Peyer's patch (tissue), 4 donors: ENCODE data around the gene FIBP. TPM values are rescaled to one million over a fixed set of nuclear protein-coding genes. Genes with fewer than 3 reads are reported as not detected.

ENCODE experiments used
- DNase-seq, 3 donors: peaks; one replicate each; pipeline ENCODE4 v3.0.0-alpha.2; 2017 to 2019
- H3K27ac ChIP-seq, 4 donors: fragments of 200-600 bp; sonication (generic); one replicate each; pipeline ENCODE4 v1.5.1; 2016 to 2019
- H3K27me3 ChIP-seq, 2 donors: fragments of 200-600 bp; sonication (generic); one replicate each; pipeline ENCODE4 v1.5.1; 2019
- H3K36me3 ChIP-seq, 3 donors: fragments of 200-600 bp; sonication (generic); one replicate each; pipeline ENCODE4 v1.5.1; 2016 to 2019
- H3K4me1 ChIP-seq, 4 donors: fragments of 200-600 bp; sonication (generic); one replicate each; pipeline ENCODE4 v1.5.1; 2016 to 2019
- H3K4me3 ChIP-seq, 4 donors: fragments of 200-600 bp; sonication (generic); 1 replicate in 3 of 4; 2 replicates in 1 of 4; pipeline ENCODE4 v1.5.1; 2016 to 2019; ENCODE audit warnings: mild to moderate bottlenecking in 1 of 4
- H3K9me3 ChIP-seq, 4 donors: fragments of 200-600 bp; sonication (generic); one replicate each; pipeline ENCODE4 v1.5.1; 2016 to 2019; ENCODE audit warnings: mild to moderate bottlenecking in 1 of 4
- POLR2A ChIP-seq, 2 donors: fragments of 450-650 bp; IDR thresholded peaks; one replicate each; pipeline ENCODE4 v1.5.1; 2017; ENCODE audit warnings: antibody characterized with exemption in 2 of 2, mild to moderate bottlenecking in 2 of 2, moderate library complexity in 2 of 2
- total RNA-seq, 4 donors: library from RNA; depleted of rRNA; stranded (reverse); fragments of >200 nt; gene quantifications; one replicate each; pipeline ENCODE4 v1.1.0, GENCODE V29; 2016
- TF ChIP-seq, protein P1 (sequence below), 6 experiments: fragments of 450-650 bp in 4 of 6; fragments of 200-600 bp in 2 of 6; sonication (generic) in 1 of 6; IDR thresholded peaks; one replicate each; pipeline ENCODE4 v1.5.1; 2017 to 2019; ENCODE audit warnings: antibody characterized with exemption in 6 of 6, mild to moderate bottlenecking in 3 of 6, moderate library complexity in 1 of 6

FIBP gene
- total RNA-seq, 4 donors from 2014 or later: 100 to 173 (median 122) TPM

- TF ChIP-seq POLR2A (IDR thresholded peaks at IDR 0.05): no peak
- TF ChIP-seq, protein P1, sequence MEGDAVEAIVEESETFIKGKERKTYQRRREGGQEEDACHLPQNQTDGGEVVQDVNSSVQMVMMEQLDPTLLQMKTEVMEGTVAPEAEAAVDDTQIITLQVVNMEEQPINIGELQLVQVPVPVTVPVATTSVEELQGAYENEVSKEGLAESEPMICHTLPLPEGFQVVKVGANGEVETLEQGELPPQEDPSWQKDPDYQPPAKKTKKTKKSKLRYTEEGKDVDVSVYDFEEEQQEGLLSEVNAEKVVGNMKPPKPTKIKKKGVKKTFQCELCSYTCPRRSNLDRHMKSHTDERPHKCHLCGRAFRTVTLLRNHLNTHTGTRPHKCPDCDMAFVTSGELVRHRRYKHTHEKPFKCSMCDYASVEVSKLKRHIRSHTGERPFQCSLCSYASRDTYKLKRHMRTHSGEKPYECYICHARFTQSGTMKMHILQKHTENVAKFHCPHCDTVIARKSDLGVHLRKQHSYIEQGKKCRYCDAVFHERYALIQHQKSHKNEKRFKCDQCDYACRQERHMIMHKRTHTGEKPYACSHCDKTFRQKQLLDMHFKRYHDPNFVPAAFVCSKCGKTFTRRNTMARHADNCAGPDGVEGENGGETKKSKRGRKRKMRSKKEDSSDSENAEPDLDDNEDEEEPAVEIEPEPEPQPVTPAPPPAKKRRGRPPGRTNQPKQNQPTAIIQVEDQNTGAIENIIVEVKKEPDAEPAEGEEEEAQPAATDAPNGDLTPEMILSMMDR (IDR thresholded peaks at IDR 0.05): no peak
- peaks cover 0 to 20% (median 0%) of the 10 kb centered on the region in 3 donors for H3K36me3 ChIP-seq
- H3K27ac ChIP-seq: no peak overlapping the region
- H3K27me3 ChIP-seq: no peaks in the 10 kb centered on the region
- H3K9me3 ChIP-seq: no peaks in the 10 kb centered on the region
- H3K4me1 ChIP-seq: peaks cover 0 to 22% (median 9%) of the 10 kb centered on the region in 4 donors
- peak in 1 of 3 donors; percentile 47 for DNase-seq
- no peak overlapping the region for H3K4me3 ChIP-seq
These were observed 18.0 kb downstream of the FIBP start for GRCh38 chr11:65870307-65870658.

GRCh38 chr11:65869643-65870306, 18.5 kb downstream of the FIBP start:
- no peak overlapping the region for H3K27ac ChIP-seq
- DNase-seq: peak in 1 of 3 donors; percentile 46
- no peaks in the 10 kb centered on the region for H3K27me3 ChIP-seq

DNA sequence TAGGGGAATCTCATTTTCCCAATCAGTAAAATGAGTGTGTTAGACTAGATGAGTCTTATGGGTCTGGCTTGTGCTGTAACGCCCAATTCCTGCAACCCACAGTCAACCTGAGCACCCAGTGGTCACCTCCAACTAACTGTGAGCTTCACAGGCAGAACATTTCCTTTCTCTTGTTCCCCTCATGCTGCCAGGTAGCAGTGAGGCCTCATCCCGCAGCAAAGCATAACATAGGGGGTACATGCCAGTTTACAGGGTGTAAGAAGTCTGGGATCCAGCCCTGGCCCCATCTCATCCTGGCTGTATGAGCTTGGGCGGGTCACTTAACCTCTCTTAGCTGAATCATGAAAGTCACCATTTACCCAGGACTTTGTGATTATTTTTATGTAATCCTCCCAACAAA, 19.4 kb downstream of the FIBP start:
- Histone ChIP-seq H3K27me3 (no peaks in the 10 kb centered on the region), H3K4me3 (no peak overlapping the region), H3K9me3 (no peaks in the 10 kb centered on the region), H3K36me3 (peaks cover 0 to 33% (median 0%) of the 10 kb centered on the region in 3 donors), H3K27ac (no peak overlapping the region), H3K4me1 (peaks cover 0 to 22% (median 9%) of the 10 kb centered on the region in 4 donors)
- TF ChIP-seq POLR2A (IDR thresholded peaks at IDR 0.05): no peak
- TF ChIP-seq, protein P1 (IDR thresholded peaks at IDR 0.05): no peak
- no peak for DNase-seq

More at GRCh38 chr11:65869643-65870306, 18.5 kb downstream of the FIBP start:
- H3K36me3 ChIP-seq: peaks cover 0 to 25% (median 0%) of the 10 kb centered on the region in 3 donors
- peaks cover 0 to 22% (median 9%) of the 10 kb centered on the region in 4 donors for H3K4me1 ChIP-seq
- no peaks in the 10 kb centered on the region for H3K9me3 ChIP-seq
- TF ChIP-seq, protein P1 (IDR thresholded peaks at IDR 0.05): no peak
- TF ChIP-seq POLR2A (IDR thresholded peaks at IDR 0.05): no peak
- H3K4me3 ChIP-seq: no peak overlapping the region

DNA sequence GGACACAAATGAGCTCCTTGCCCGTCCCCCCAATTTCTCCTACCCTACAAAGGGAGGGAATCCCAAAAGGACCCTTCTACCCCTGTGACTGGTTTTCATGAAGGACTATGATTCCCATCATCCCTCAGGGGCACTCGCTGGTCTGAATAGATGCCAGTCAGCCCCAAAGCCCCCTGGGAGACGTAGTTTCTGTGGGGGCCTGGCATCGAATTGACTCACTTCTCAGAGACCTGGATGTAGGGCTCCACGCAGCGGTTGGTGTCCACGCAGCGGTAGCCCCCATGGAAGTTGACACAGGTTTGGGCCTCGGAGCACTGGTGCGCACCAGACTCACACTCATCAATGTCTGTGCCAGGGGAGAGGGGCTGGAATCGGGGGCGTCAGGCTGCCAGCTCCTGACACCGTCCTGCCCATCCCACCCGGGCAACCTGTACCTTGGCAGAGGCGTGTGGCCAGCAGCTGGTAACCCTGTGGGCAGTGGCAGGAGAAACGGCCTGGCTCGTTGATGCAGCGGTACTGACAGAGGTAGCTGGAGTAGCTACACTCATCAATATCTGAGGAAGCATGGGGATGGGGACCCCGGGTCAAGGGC, 20.1 kb downstream of the FIBP start:
- H3K9me3 ChIP-seq: no peaks in the 10 kb centered on the region
- H3K4me3 ChIP-seq: no peak overlapping the region
- no peak for DNase-seq
- H3K36me3 ChIP-seq: peaks cover 0 to 41% (median 0%) of the 10 kb centered on the region in 3 donors
- no peak overlapping the region for H3K27ac ChIP-seq
- no peaks in the 10 kb centered on the region for H3K27me3 ChIP-seq
- H3K4me1 ChIP-seq: peaks cover 0 to 20% (median 9%) of the 10 kb centered on the region in 4 donors
- no peak for TF ChIP-seq POLR2A (IDR thresholded peaks at IDR 0.05)
- TF ChIP-seq, protein P1 (IDR thresholded peaks at IDR 0.05): no peak

DNA sequence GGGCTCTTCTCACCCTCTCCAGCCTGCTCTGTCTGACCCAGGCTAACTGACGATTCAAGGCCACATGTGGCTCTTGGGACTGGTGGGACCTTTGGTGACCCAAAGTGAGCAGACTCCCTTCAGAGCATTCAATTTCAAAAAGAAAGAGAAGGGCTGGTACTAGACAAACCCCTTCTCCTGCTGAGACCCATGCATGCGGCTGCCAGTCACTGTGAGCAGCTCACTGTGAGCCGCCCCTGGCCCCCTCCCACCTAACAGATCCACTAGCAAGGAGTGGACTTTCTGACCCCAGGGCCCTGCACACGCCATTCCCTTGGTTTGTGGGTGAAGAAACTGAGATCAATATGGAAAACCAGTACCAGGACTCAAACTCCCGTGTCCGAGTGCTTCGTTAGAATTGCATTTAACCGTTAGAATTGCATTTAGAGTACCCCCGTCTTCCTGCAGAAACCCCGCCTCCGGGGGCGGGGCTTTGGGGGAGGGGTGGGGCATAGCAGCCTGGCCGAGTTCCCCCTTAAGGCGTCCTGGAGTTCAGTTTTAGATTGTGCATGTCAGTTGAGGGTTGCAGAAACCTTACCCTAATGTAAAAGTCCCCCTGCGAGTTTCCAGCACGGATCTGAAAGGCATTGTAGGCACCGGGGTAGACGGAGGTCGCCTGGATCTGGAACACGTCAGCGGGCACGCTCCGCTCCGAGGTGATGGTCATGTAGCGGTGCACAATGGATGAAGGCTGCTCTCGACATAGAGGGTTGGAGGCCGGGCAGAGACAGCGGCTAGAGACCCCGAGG, 20.8 kb downstream of the FIBP start:
- H3K27ac ChIP-seq: no peak overlapping the region
- H3K9me3 ChIP-seq: no peaks in the 10 kb centered on the region
- H3K4me1 ChIP-seq: peaks cover 0 to 20% (median 6%) of the 10 kb centered on the region in 4 donors
- H3K27me3 ChIP-seq: no peaks in the 10 kb centered on the region
- TF ChIP-seq POLR2A (IDR thresholded peaks at IDR 0.05): no peak
- TF ChIP-seq, protein P1 (IDR thresholded peaks at IDR 0.05): no peak
- no peak overlapping the region for H3K4me3 ChIP-seq
- DNase-seq: no peak
- H3K36me3 ChIP-seq: peaks cover 0 to 48% (median 0%) of the 10 kb centered on the region in 3 donors
